HCT116 (cell line): ENCODE measurements around the gene PRAF2. TPM values are rescaled to one million over a fixed set of nuclear protein-coding genes. Genes with fewer than 3 reads are reported as not detected.

Source experiments
- ATAC-seq: fragments of 200-7000 bp; cut with Tn5 transposase; 2 replicates; pipeline ENCODE4 v1.9.1; 2020; ENCODE audit warnings: mild to moderate bottlenecking, moderate library complexity
- BruUV-seq: library from RNA; stranded (reverse); fragments of 400-500 nt; replicated peaks from 2 replicates; lab custom pipeline; 2021; lab: Mats Ljungman, UMichigan
- CTCF ChIA-PET: fragments of 300-600 bp; sonication (Branson Sonifier 250); formaldehyde crosslinking; loops from one replicate; lab custom pipeline; 2021; ENCODE audit warnings: antibody characterized with exemption; lab: Charles Lee
- POLR2A ChIA-PET: fragments of 300-600, 350-600 bp; sonication (Branson Sonifier 250); formaldehyde crosslinking; loops from one replicate; lab custom pipeline; 2021; ENCODE audit warnings: antibody characterized with exemption; lab: Charles Lee
- RAD21 ChIA-PET, 2 experiments: fragments of 300-600 bp; sonication (Branson Sonifier 250); formaldehyde crosslinking; loops; one replicate each; lab custom pipeline; 2023; ENCODE audit warnings: low total read pairs in 2 of 2; ENCODE audit not compliant: uncharacterized antibody in 2 of 2, unreplicated experiment in 2 of 2, low non-redundant PET in 1 of 2; lab: Charles Lee
- DNase-seq: peaks from one replicate; pipeline ENCODE4 v3.0.0-alpha.2; 2010; ENCODE audit warnings: low read depth, low spot score
- H2AFZ ChIP-seq: fragments of 200-600 bp; shearing (Covaris generic), sonication (generic); 2 replicates; pipeline ENCODE4 v1.6.1; 2017; ENCODE audit warnings: low read depth, mixed run types, mixed read lengths, antibody characterized with exemption, low read length; ENCODE audit not compliant: poor library complexity, severe bottlenecking
- H3K27ac ChIP-seq: 2 replicates; pipeline ENCODE4 v1.5.1; 2012; ENCODE audit warnings: low read depth, low read length
- H3K27me3 ChIP-seq: fragments of 200-600 bp; sonication (generic); 2 replicates; pipeline ENCODE4 v1.6.1; 2016; ENCODE audit warnings: mixed run types, low read length, mixed read lengths; ENCODE audit not compliant: insufficient read depth
- H3K36me3 ChIP-seq, 2 experiments: fragments of 200-500 bp in 1 of 2; fragments of 200-600 bp in 1 of 2; sonication (Bioruptor generic) in 1 of 2; sonication (generic) in 1 of 2; 2 replicates each; pipeline versions ENCODE4 v1.5.1 to v1.6.1; 2014 to 2016; ENCODE audit warnings: low read length in 2 of 2, inconsistent platforms in 1 of 2, mixed read lengths in 1 of 2, mixed run types in 1 of 2; ENCODE audit not compliant: insufficient read depth in 2 of 2, control insufficient read depth in 1 of 2
- H3K4me1 ChIP-seq, 2 experiments: fragments of 200-600 bp in 1 of 2; sonication (generic) in 1 of 2; 2 replicates each; pipeline versions ENCODE4 v1.5.1 to v1.6.1; 2012 to 2017; ENCODE audit warnings: low read length in 2 of 2, inconsistent platforms in 1 of 2, mild to moderate bottlenecking in 1 of 2, mixed read lengths in 1 of 2, mixed run types in 1 of 2, moderate library complexity in 1 of 2; ENCODE audit not compliant: insufficient read depth in 2 of 2, control insufficient read depth in 1 of 2
- H3K4me2 ChIP-seq: fragments of 200-600 bp; sonication (generic); 2 replicates; pipeline ENCODE4 v1.6.1; 2017; ENCODE audit warnings: mixed run types, low read length, mixed read lengths
- H3K4me3 ChIP-seq, 2 experiments: fragments of 200-600 bp in 1 of 2; sonication (generic) in 1 of 2; replicated peaks in 1 of 2; 2 replicates each; pipeline ENCODE4 v1.5.1; 2011 to 2016; ENCODE audit warnings: low read length in 2 of 2, control low read depth in 1 of 2, low read depth in 1 of 2, mild to moderate bottlenecking in 1 of 2, mixed read lengths in 1 of 2, mixed run types in 1 of 2
- H3K79me2 ChIP-seq: fragments of 200-600 bp; sonication (generic); 2 replicates; pipeline ENCODE4 v1.6.1; 2017; ENCODE audit warnings: mild to moderate bottlenecking, mixed run types, low read length, moderate library complexity, mixed read lengths; ENCODE audit not compliant: insufficient read depth
- H3K9ac ChIP-seq: fragments of 200-600 bp; sonication (generic); 2 replicates; pipeline ENCODE4 v1.6.1; 2016; ENCODE audit warnings: low read length, mixed read lengths
- H3K9me2 ChIP-seq: fragments of 200-600 bp; sonication (generic), shearing (Covaris generic); 2 replicates; pipeline ENCODE4 v1.6.1; 2017; ENCODE audit warnings: mixed run types, mild to moderate bottlenecking, moderate library complexity; ENCODE audit not compliant: insufficient read depth
- H3K9me3 ChIP-seq, 2 experiments: fragments of 200-500 bp in 1 of 2; fragments of 200-600 bp in 1 of 2; sonication (Bioruptor generic) in 1 of 2; sonication (generic) in 1 of 2; 2 replicates each; pipeline ENCODE4 v1.6.1; 2014 to 2017; ENCODE audit warnings: low read length in 2 of 2, mixed read lengths in 2 of 2, inconsistent platforms in 1 of 2, low read depth in 1 of 2, mild to moderate bottlenecking in 1 of 2, mixed run types in 1 of 2, moderate library complexity in 1 of 2; ENCODE audit not compliant: control insufficient read depth in 1 of 2, insufficient read depth in 1 of 2
- H4K20me1 ChIP-seq: fragments of 200-600 bp; sonication (generic), shearing (Covaris generic); 2 replicates; pipeline ENCODE4 v1.6.1; 2017; ENCODE audit warnings: mixed run types, mild to moderate bottlenecking, moderate library complexity; ENCODE audit not compliant: insufficient read depth
- CEBPB ChIP-seq: IDR thresholded peaks from 2 replicates; pipeline ENCODE4 v1.6.1; 2012; ENCODE audit warnings: low read depth
- CTCF ChIP-seq, 3 experiments: fragments of 200-600 bp in 1 of 3; sonication (generic) in 1 of 3; IDR thresholded peaks in 2 of 3; conservative IDR thresholded peaks in 1 of 3; 2 replicates each; pipeline ENCODE4 v1.5.1; 2012 to 2017; ENCODE audit warnings: low read depth in 2 of 3, low read length in 2 of 3, antibody characterized with exemption in 1 of 3, borderline replicate concordance in 1 of 3, control low read depth in 1 of 3, mild to moderate bottlenecking in 1 of 3, mixed read lengths in 1 of 3, mixed run types in 1 of 3, moderate library complexity in 1 of 3; ENCODE audit not compliant: insufficient read depth in 1 of 3
- EGR1 ChIP-seq: IDR thresholded peaks from 2 replicates; pipeline ENCODE4 v1.6.1; 2012; ENCODE audit warnings: low read depth
- EZH2 ChIP-seq: fragments of 200-600 bp; sonication (generic); IDR thresholded peaks from 2 replicates; pipeline ENCODE4 v1.6.1; 2017; ENCODE audit warnings: antibody characterized with exemption, mixed run types
- EZH2phosphoT487 ChIP-seq: fragments of 200-600 bp; IDR thresholded peaks from 2 replicates; pipeline ENCODE4 v1.6.1; 2018; ENCODE audit warnings: antibody characterized with exemption, borderline replicate concordance
- FOSL1 ChIP-seq: IDR thresholded peaks from 2 replicates; pipeline ENCODE4 v1.6.1; 2012; ENCODE audit warnings: low read depth
- MAX ChIP-seq: IDR thresholded peaks from 2 replicates; pipeline ENCODE4 v1.6.1; 2012
- POLR2AphosphoS5 ChIP-seq: IDR thresholded peaks from 2 replicates; pipeline ENCODE4 v1.6.1; 2011; ENCODE audit warnings: mild to moderate bottlenecking, low read depth, low read length, moderate library complexity
- RAD21 ChIP-seq: IDR thresholded peaks from 2 replicates; pipeline ENCODE4 v1.6.1; 2012; ENCODE audit warnings: low read depth, mild to moderate bottlenecking
- SIN3A ChIP-seq: IDR thresholded peaks from 2 replicates; pipeline ENCODE4 v1.6.1; 2012; ENCODE audit warnings: low read depth
- SRF ChIP-seq: IDR thresholded peaks from 2 replicates; pipeline ENCODE4 v1.6.1; 2012; ENCODE audit warnings: low read depth
- TCF7L2 ChIP-seq: IDR thresholded peaks from 2 replicates; pipeline ENCODE4 v1.7.0; 2011; ENCODE audit warnings: borderline replicate concordance, inconsistent platforms; ENCODE audit not compliant: insufficient read depth, insufficient read length; ENCODE audit errors: extremely low read depth
- YY1 ChIP-seq: IDR thresholded peaks from 2 replicates; pipeline ENCODE4 v1.6.1; 2011; ENCODE audit warnings: low read length, low read depth, moderate library complexity, mild to moderate bottlenecking; ENCODE audit not compliant: insufficient replicate concordance; ENCODE audit errors: extremely low read depth
- intact Hi-C: fragments of 100-400 bp; cut with micrococcal nuclease; formaldehyde crosslinking; loops from 2 replicates; pipeline ENCODE4 v1.10.0; 2022
- total RNA-seq: library from RNA; stranded (reverse); gene quantifications from one replicate; pipeline ENCODE4 v1.2.1, GENCODE V29; 2021; ENCODE audit not compliant: unreplicated experiment
- TF ChIP-seq, protein P1 (sequence below): IDR thresholded peaks from 2 replicates; pipeline ENCODE4 v1.6.1; 2012
- TF ChIP-seq, protein P2 (sequence below): IDR thresholded peaks from 2 replicates; pipeline ENCODE4 v1.6.1; 2012; ENCODE audit warnings: low read depth

PRAF2 gene
- total RNA-seq, 1 experiment from 2014 or later: 18.8 TPM

DNA sequence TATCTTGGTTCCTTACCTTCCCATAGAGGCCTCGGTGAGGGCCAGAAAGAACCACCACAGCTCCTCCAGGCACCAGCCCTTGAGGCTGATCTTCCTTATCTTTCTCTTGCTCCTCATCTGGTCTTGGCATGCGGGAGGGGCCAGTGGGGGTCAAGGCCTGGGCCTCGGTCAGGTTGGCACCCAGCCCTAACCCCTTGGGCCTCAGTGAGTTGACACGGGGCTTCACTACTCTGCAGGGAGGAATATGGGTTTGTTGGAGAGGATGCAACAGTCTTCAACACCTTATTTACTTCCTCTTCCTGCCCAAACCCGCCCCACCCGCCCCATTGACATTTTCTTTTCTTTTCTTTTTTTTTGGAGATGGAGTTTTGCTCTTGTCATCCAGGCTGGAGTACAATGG is 43.8 kb upstream of the PRAF2 start:
- Histone ChIP-seq H4K20me1 (no peaks in the 10 kb centered on the region), H3K9ac (no peak overlapping the region), H3K4me1 (peaks cover 0 to 2% of the 10 kb centered on the region in 2 experiments; a peak in 1 of 4 replicates), H2AFZ (no peak overlapping the region), H3K36me3 (peaks cover 9% of the 10 kb centered on the region in 2 experiments; a peak in 3 of 4 replicates), H3K9me2 (no peaks in the 10 kb centered on the region), H3K9me3 (no peaks in the 10 kb centered on the region), H3K27me3 (no peaks in the 10 kb centered on the region), H3K79me2 (peaks cover 9% of the 10 kb centered on the region), H3K4me2 (no peak overlapping the region), H3K27ac (no peak overlapping the region), H3K4me3 (no peak overlapping the region)
- ChIA-PET CTCF (no interaction called here), POLR2A (no interaction called here), RAD21 (no interaction called here)
- BruUV-seq: no TSS peak
- DNase-seq (no peak), ATAC-seq (no peak)
- intact Hi-C loops: no loop called here
- no peak for TF ChIP-seq EGR1

- no peaks in the 10 kb centered on the region for H3K27me3 ChIP-seq
- ChIA-PET POLR2A (no interaction called here), RAD21 (no interaction called here), CTCF (no interaction called here)
- H4K20me1 ChIP-seq: no peaks in the 10 kb centered on the region
- 0 out of 2 replicates have a peak, but pooled peaks cover 1% of the 10 kb centered on the region for H3K79me2 ChIP-seq
- no peak for ATAC-seq
- H3K27ac ChIP-seq: no peak overlapping the region
- BruUV-seq: no TSS peak
- intact Hi-C loops: no loop called here
- no peaks in the 10 kb centered on the region for H3K9me3 ChIP-seq
- no peak overlapping the region for H2AFZ ChIP-seq
- H3K4me1 ChIP-seq: no peaks in the 10 kb centered on the region
- peaks cover 5 to 11% of the 10 kb centered on the region in 2 experiments; a peak in 3 of 4 replicates for H3K36me3 ChIP-seq
- H3K9me2 ChIP-seq: no peaks in the 10 kb centered on the region
- no peak overlapping the region for H3K9ac ChIP-seq
- H3K4me2 ChIP-seq: no peak overlapping the region
- no peak overlapping the region for H3K4me3 ChIP-seq
- no peak for DNase-seq
- TF ChIP-seq TCF7L2: no peak
- TF ChIP-seq RAD21: no peak
- TF ChIP-seq, protein P1, sequence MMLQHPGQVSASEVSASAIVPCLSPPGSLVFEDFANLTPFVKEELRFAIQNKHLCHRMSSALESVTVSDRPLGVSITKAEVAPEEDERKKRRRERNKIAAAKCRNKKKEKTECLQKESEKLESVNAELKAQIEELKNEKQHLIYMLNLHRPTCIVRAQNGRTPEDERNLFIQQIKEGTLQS: no peak
- no peak for TF ChIP-seq EGR1
- TF ChIP-seq EZH2phosphoT487: no peak
- no peak for TF ChIP-seq CEBPB
- no peak for TF ChIP-seq CTCF (IDR thresholded peaks at IDR 0.05 in 2 of 3, conservative IDR thresholded peaks at IDR 0.05 in 1 of 3; ENCODE audit: borderline replicate concordance in 1 of 3, insufficient read depth in 1 of 3, low read depth in 2 of 3, low read length in 2 of 3)
- no peak for TF ChIP-seq EZH2
- no peak for TF ChIP-seq POLR2AphosphoS5
- TF ChIP-seq YY1: no peak
- no peak for TF ChIP-seq FOSL1
- no peak for TF ChIP-seq SIN3A
- TF ChIP-seq MAX: no peak
- TF ChIP-seq, protein P2, sequence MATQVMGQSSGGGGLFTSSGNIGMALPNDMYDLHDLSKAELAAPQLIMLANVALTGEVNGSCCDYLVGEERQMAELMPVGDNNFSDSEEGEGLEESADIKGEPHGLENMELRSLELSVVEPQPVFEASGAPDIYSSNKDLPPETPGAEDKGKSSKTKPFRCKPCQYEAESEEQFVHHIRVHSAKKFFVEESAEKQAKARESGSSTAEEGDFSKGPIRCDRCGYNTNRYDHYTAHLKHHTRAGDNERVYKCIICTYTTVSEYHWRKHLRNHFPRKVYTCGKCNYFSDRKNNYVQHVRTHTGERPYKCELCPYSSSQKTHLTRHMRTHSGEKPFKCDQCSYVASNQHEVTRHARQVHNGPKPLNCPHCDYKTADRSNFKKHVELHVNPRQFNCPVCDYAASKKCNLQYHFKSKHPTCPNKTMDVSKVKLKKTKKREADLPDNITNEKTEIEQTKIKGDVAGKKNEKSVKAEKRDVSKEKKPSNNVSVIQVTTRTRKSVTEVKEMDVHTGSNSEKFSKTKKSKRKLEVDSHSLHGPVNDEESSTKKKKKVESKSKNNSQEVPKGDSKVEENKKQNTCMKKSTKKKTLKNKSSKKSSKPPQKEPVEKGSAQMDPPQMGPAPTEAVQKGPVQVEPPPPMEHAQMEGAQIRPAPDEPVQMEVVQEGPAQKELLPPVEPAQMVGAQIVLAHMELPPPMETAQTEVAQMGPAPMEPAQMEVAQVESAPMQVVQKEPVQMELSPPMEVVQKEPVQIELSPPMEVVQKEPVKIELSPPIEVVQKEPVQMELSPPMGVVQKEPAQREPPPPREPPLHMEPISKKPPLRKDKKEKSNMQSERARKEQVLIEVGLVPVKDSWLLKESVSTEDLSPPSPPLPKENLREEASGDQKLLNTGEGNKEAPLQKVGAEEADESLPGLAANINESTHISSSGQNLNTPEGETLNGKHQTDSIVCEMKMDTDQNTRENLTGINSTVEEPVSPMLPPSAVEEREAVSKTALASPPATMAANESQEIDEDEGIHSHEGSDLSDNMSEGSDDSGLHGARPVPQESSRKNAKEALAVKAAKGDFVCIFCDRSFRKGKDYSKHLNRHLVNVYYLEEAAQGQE: no peak
- TF ChIP-seq SRF: no peak
Observed at GRCh38 chrX:49116716-49117115, 42.9 kb upstream of the PRAF2 start.
